HG03520 (cell line): ENCODE measurements around the gene DPM2.

ENCODE experiments used
- ATAC-seq: cut with Tn5 transposase; IDR thresholded peaks from one replicate; pipeline ENCODE4 v1.9.1; 2021; ENCODE audit warnings: mild to moderate bottlenecking, moderate library complexity; ENCODE audit not compliant: unreplicated experiment

The DPM2 gene

DNA sequence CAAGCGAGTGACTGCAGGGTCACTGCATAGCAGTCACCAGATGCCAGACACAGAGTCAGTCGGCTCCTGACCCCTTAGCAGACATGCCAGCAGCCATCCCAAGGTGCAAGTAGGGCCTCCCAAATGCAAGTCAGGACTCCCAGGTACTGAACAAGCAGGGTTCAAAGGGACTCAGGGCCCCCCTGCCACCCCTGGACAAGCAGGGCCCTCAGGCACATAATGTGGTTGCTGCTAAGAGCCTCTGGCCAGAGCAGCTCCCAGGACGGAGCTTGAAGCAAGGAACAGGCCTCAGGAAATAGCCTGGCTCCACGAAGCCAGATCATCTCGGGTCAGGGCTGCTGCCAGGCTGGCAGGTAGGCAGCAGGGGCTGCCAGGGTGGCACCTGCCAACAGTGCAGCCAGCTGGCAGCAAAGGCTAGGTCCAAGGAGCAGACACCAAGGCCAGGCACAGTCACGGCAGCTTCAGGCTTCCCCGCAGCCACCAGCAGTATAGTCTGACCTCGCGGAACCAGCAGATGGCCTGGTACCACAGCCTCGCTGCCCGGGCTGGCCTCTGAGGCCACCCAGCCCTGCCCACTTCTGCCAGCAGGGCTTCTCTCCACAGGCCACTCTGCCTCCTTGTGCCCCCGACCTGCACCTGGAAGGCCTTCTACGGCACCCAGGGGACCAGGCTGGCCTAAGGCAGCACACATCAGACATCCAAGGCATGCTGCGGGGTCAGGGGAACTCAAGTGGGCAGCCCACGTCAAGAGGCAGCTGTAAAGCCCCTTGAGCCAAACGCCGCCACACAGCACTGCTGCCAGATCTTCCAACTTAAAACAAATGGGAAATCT lies 35.7 kb upstream of the DPM2 start:
- ATAC-seq: no peak

DNA sequence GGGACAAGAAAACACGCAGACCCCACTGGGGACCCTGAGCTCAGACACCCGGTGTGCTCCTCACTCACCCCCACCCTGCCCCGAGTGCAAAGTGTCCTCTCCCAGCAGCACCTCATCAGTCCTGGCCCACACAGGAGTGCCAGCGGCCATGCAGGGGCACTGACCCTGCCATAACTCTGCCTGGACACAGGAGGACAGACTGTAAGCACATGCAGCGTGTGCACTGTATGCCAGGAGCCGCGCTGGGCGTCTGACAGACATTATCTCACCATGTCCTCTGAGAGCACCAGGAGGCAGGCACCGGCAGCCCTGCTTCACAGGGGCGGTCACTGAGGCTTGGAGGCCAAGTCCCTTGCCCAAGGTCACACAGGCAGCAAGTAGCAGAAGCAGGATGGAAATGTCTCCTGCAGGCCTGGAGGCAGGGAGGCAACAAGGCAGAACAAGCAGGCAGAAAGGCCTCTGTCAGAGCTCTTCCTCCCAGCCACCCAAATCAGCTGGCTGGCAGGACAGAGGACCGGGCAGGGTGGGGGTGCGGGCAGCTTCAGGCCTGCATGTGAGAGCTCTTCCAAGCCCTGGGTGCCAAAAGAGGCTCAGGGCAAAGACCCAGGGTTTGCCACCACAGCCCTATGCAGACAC lies 34.7 kb upstream of the DPM2 start:
- ATAC-seq: no peak

DNA sequence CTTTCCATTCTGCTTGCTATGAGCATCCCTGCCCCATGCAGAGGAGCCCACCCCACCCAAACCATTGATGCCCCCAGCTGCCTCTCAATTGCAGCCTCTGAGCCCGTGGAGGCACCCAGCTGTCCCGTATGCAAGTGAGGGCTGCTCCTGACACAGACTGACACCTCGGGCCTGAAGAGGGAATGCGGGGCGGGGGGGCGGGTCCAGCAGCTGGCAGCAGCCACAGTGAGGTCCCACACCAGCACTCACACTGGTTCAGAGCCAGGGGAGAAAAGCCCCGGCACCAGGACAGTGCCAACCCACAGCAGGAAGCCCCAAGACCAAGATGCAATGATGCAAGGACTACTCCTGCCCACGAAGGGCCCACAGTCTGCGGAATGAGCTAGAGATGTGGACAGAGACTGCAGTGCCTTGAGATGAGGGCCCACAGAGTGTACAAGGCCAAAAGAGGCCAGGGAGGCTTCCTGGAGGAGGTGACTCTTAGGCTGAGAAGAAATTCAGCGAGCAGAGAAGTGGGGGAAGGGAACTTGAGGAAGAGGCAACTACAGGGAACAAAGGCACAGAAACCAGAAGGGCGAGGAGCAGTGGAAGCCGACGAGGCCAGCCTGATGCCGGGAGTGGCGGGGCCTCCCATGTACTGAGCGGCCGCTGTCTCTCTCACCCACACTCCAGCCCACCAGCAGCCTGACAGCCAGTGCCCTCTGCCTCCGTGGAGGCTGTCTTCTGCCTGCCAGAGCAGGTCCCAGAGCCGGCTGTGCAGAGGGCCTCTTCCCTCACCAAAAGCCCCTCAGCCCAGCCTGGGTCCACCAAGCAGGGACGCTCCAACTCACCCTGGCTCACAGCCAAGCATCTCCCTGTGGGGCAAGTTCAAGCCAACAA lies 33.9 kb upstream of the DPM2 start:
- ATAC-seq: peak; percentile 18

DNA sequence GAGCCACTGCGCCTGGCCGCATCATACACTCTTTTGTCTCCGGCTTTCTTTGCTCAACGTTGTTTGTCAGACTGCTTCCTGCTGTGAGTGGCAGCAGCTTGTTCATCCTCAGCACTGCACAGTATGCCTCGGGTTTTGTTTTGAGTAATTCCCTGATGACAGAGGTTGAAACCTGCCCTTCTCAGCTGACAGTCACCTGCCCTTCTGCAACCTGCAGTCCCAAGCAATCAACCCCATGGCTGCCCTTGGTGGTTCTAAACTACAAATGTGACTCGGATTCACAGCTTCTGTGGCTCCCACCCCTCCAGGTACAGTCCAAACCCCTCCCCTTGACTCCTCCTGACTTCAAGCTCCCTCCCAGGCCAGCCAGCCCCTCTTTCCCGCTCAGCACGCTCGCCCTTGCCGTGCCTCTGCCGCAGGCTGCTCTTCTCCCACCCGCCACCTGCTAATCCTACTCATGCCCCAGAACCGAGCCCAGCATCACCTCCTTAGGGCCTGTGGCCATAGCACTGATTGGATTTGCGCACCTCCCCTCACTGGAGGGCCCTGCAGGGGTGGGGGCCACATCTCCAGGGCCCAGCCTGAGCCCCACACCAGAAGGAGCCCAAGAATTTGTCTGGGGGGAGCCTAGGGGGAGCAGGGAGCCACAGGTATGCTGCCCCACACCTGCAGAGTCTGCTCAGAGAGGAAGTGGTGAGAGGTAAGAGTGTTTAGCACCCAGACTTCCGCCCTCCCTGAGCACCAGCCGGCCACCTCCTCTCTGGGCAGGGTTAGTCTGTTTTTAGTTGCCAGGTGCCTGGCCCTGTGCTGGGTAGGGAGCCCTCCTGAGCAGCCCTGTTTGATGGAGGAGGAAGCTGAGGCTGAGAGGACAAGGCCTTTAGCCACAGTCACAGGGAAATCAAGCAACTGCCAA lies 33.0 kb upstream of the DPM2 start:
- ATAC-seq: peak; percentile 62

DNA sequence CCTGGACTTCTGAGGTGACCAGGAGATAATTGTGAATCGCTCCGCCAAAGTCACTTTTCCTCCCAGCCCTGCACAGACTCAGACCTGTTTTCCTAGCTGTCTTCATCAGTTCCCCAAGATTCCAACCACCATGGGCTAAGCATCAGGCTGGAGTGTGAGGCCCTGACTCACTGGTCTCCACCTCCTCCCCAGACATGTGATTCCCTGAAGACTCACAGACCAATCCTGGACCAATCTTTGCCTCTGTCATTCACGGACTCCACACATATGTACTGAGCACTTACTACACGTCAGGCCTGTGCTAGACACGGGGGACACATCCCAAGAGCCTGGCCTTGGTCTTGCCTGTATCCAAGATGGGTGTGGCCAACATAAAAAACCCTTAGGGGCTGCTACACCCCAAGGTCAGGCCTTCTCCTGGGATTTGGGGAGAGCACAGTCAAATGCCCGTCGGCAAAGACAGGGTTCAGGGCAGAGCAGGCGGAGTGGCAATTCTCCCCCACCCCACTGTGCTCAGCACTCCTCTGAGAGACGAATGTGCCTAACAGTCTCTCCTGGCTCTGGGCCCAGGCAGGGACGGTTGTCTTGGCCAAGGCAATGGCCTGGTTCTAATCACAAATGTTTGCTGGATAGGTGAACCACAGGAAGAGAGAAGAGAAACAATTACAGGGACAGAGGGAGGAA lies 31.2 kb upstream of the DPM2 start:
- ATAC-seq: no peak

DNA sequence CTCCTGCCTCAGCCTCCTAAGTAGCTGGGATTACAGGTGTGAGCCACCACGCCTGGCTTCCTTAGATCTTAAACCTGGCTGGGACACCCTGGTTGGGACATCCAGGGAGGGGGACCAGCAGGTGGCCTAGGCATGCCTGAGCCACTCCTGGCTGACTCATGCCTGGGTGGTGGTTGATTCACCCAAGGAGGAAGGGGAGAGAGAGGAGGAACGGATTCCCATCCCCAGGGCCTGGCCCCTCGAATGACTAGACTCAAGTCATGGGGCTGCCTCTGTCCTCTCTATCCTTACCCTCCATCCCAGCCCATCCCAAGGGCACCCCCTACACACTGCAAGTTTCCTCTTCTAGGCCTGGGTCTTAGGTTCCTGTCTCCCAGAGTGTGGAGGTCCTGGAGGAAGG lies 30.4 kb upstream of the DPM2 start:
- no peak for ATAC-seq

DNA sequence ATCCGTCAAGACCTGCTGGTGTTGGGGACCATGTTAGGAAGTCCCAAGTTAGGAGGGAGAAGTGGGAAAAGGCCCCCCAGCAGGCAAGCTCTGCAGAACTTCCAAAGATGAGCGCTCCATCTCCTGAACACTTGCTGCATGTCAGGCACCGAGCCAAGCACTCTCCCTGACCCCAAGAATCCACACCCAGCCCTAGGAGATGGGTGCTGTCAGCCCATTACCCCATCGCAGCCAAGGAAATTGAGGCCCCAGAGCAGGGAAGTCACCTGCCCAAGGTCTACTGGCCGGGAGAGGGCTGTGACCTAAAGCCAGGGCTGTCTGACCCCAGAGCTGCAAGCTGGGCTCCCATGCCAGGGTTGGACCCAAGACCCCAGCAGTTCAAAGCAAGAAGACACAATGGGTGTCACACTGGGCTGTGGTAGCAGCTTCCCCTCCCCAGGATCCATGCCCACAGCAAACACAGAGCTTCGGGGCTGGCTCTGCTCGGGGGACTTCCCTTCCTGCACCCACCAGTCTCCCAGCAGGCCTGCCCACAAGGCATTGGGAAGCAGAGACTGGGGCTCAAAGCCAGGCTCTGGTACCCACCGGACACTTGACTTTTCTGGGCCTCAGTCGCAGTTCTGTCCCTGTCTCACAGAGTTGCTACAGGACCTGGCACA lies 29.6 kb upstream of the DPM2 start:
- no peak for ATAC-seq

DNA sequence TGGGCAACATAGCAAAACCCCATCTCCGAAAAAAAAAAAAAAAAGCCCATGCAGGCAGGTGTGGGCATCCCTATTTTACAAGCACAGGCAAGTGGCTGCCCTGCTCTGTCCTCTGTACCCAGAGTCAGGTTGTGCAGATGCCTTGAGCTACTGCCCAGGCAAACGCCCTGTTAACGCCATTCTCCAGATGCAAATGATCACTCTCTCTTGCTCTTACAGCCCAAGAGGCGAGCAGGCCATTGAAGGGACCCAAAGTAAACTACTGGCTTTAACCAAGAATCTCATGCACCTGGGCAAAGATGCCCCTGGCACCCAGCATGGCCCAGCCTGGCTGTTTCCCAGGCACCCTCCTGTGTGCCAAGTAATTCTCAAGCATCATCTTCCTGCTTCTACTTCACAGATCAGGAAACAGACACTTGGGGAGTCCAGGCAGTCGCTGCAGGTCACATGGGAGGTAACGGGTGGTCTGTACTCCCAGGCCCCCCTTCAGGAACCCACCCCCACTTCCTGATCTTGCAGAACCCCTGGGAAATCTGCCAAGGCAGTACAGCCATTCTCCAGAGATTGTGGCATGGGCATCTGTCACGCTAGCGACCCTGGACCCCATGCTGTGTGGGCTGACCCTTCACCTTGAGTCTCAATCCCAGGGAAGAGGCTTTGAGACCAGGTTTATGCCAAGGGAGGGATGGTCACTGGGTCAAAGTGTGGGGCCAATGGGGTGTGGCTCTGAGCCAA lies 28.9 kb upstream of the DPM2 start:
- ATAC-seq: no peak

DNA sequence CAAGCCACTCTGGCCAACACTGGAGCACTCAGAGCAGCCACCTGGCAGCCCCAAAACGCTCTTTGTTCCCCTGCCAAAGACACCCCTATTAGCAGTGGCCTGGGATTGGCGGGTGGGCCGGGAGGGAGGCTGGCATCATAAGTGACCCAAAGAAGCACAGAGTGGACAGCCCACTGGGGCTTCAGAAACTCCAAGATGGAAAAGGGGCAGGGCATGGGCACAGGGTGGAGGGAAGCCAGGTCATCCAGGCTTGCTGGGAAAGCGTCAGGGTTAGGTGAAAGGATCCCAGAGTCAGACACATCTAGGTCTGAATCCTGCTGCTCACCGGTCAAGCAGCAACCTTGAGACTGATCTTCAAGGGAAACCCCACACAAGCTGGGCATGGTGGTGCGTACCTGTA lies 28.3 kb upstream of the DPM2 start:
- ATAC-seq: no peak

DNA sequence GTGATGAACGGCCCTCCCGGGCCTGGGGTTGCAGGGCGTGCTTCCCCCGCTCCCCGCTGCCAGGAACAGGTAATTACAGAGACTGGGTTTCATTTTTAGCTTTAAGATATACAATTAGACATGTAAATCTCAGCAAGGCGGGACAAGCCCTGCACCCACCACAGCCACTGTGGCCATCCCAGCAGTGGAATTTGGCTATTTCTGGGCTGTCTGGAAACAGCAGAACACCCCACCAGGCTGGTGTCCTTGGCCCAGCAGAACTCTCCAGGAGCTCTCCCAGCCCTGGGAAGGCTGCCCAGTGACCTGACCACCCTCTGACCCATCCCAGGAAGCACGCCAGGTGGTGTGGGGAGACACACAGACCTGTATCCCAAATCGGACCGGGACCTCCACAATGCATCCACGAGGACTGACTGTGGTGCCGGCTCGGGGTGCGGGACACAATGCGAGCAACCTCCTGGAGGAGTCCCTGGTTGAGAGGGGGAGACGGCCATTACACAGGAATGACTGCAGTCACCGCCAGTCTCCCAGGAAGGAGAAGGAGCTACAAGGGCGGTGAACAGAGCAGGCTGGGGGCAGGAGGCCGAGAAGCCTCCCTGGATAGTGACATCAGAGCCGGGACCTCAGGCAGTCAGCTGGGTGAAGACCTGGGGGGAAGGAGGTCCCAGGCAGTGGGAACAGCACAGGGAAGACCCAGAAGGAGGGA lies 25.9 kb upstream of the DPM2 start:
- no peak for ATAC-seq

DNA sequence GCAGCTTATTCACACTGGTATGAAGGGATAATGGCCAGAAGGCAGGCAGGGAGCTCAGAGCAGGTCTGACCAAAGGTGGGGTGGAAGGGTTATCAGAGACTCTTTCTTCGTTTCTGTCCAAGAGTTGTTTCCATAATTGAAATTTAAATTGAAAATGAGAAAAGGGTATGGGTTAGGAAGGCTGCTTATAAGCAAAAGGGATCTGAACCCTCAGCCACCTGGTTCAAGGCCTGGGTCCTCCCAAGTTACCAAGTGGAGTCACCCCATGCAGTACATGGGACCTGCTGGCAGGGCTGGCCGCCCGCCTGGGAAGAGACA lies 25.3 kb upstream of the DPM2 start:
- no peak for ATAC-seq

DNA sequence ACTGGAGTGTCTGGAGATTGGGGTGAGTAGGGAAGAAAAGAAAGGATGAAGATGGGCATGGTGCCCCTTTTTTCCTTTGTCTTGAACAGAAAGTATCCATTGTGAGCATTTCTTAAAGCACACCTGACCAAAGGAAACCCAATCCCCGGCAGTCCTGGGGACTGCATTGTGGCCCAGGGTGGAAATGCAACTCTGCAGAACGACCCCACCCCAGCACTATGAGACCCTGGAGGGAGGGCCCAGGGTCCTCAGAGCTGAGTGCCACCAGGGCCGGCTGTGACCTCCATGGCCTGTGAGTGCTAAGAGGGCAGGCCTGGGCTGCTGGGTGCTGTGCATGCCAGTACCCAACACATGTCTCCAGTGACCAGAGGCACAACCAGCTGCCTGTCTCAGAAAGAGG lies 24.6 kb upstream of the DPM2 start:
- no peak for ATAC-seq

DNA sequence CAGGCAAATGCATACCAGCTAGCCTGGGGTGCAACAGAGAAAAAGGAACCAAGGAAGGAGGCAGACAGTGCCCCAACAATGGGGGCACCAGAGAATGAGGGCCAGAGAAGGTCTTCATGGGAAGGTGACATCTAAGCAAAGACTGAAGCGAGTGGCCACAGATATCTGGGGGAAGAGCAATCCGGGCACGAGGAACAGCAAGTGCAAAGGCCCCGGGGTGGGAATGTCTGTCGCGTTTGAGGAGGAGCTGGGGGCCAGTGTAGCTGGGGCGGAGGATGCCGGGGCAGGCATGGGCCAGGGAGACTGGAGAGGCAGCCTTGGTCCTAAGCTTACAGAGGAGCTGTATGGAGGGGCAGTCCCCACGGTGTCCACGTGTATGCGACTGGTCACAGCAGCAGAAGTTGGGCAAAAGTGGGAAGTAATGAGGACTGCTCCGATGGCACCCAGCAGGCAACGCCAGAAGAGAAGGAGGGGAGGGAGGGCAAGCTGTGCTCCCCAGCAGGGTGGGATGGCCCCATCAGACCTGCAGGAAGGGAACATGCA lies 24.0 kb upstream of the DPM2 start:
- ATAC-seq: no peak

DNA sequence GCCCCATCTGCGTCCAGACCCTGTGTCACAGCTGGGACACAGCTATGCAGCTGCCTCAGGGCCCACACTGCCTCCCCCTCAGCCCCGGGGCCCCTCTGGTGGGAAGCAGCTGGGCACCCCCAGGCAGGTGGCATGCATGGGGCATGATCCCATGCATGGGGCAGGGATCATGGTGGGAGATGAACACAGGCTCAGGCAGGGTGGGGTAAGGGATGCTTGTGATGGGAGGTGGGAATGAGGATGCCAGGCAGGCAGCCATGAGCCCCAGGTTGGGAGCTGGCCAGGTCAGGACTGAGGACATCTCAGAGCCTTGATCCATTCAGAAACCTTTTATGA lies 23.5 kb upstream of the DPM2 start:
- ATAC-seq: no peak

DNA sequence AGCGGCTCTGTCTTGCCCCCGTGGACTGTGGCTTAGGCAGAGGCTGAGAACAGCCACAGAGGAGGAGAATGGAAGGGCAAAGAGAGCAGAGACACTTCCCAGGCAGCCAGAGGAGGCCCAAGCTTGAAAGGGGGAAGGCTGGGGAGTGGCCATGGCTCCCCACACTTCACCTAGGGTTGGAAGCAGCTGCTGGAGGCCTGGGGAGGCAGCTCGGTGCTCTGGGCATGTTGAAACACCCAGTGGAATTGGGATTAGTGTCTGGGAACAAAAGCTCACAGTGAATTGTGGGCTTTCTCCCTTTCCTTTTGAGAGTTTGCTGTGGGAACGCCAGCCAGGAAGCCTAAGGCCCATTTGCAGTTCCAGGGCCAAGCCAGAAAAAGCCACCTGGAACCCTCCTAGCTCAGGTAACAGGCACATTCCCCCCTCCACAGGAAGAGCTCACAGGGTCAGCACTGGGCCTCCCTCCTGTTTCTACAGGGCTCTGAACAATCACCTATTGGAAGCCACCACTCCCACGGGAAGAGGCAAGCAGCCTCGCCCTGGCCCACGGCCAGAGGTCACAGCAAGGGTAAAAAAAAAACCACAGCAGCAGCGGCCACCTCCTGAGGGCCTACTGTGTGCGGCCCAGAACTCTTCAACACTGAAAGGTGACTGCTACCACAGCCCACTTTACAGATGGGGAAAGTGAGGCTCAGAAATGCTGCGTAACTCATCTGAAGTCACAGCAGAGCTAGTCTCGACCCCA lies 22.9 kb upstream of the DPM2 start:
- ATAC-seq: no peak

DNA sequence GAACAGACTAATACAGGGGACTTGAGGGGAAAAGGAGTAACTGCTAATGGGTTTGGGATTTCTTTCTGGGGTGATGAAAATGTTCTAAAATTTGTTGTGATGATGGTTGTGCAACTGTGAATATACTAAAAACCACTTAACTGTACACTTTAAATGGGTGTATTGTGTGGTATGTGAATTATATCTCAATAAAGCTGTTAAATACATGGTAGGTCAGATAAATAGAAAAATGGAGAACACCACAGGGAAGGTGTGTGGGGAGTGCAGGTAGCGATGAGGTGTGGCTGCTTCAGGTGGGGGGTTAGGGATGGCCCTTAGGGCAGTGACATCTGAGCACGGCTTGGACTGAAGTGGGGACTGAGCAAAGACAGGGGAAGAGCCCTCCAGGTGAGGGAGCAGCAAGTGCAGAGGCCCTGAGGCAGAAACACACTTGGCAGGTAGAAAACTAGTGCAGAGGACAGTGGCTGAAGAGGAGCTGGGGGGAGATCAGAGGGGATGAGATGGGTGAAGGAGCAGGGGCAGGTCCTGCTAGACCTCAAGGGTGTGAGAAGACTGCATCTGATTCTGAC lies 22.3 kb upstream of the DPM2 start:
- no peak for ATAC-seq

DNA sequence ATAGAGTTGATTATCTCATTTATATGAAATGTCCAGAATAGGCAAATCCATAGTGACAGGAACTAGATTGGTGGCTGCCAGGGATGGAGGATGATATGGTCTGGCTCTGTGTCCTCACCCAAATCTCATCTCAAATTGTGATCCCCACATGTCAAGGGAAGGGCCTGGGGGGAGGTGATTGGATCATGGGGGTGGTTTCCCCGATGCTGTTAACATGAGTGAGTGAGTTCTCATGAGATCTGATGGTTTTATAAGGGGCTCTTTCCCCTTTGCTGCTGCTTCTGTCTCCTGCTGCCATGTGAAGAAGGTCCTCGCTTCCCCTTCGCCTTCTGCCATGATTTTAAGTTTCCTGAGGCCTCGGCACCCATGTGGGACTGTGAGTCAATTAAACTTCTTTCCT lies 21.7 kb upstream of the DPM2 start:
- no peak for ATAC-seq
